G401 (cell line): Measurements from ENCODE around the gene NTRK2. TPM values are rescaled to one million over a fixed set of nuclear protein-coding genes. Genes with fewer than 3 reads are reported as not detected.
"Not testable (repeated sequence)": the region's sequence is repeated elsewhere in the genome, so short reads cannot be mapped to it uniquely, and the experiment has no call there.

Source experiments
- DNase-seq: peaks from one replicate; pipeline ENCODE4 v3.0.0-alpha.2; 2015; ENCODE audit warnings: low spot score
- in situ Hi-C: cut with HindIII; loops from 2 replicates; pipeline ENCODE4 v1.10.0; 2016; ENCODE audit warnings: low sequenced_read_pairs, mixed read lengths
- total RNA-seq: library from RNA; depleted of rRNA; stranded (reverse); fragments of >200 nt; shearing (Covaris generic); gene quantifications from 2 replicates; pipeline ENCODE4 v1.2.3, GENCODE V29; 2014

Gene NTRK2
- total RNA-seq, 1 experiment from 2014 or later, result not detected

- DNase-seq, result no peak
- in situ Hi-C loops, result no loop called here
Measured at GRCh38 chr9:85061969-85062368, 392.4 kb downstream of the NTRK2 start.

- in situ Hi-C loops, result no loop called here
- no peak for DNase-seq
Measured at GRCh38 chr9:85062385-85063022, 393.0 kb downstream of the NTRK2 start.

DNA sequence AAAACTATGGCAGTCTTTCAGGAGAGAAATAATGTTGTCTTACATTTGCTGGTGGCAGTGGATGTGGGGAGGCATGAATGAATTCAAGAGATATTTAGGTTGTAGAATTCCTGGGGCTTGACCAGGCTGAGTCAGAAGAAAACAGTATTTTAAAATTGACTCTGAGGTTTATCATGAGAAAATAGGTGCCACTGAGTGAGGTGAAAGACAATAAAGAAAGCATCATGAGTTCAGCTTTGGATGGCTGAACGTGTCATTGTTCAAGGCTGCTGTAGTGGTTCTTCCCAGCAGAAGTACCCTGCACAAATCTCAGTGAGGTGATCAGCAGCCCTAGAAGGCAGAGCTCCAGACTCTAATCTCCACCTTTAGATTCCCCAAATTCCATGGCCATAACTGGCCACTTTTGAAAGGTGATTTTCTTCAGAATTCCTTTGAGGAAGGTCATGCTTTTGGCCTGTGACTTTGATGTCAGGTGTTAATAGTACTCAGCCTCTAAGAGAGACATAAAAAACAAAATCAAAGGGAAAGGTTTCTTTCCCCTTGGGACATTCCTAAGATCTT lies 395.4 kb downstream of the NTRK2 start:
- in situ Hi-C loops, result no loop called here
- DNase-seq, result no peak

GRCh38 chr9:85067792-85068191 lies 398.3 kb downstream of the NTRK2 start:
- in situ Hi-C loops, result no loop called here
- no peak for DNase-seq

GRCh38 chr9:85069421-85069820 lies 399.9 kb downstream of the NTRK2 start:
- DNase-seq, in situ Hi-C loops: not testable (repeated sequence)
